AG09309 (cell line): ENCODE data around the gene KATNAL1.

ENCODE experiments used
- DNase-seq: peaks from one replicate; pipeline ENCODE4 v3.0.0-alpha.2; 2010; ENCODE audit warnings: low read depth
- H3K4me3 ChIP-seq: 2 replicates; pipeline ENCODE4 v1.5.1; 2011; ENCODE audit warnings: mild to moderate bottlenecking, low read depth, low read length, moderate library complexity; ENCODE audit not compliant: control insufficient read depth
- TF ChIP-seq, protein P1 (sequence below): IDR thresholded peaks from 2 replicates; pipeline ENCODE4 v1.5.1; 2011; ENCODE audit warnings: mild to moderate bottlenecking, low read depth, low read length, inconsistent platforms; ENCODE audit not compliant: insufficient read depth, control insufficient read depth; ENCODE audit errors: missing control alignments

Gene KATNAL1

DNA sequence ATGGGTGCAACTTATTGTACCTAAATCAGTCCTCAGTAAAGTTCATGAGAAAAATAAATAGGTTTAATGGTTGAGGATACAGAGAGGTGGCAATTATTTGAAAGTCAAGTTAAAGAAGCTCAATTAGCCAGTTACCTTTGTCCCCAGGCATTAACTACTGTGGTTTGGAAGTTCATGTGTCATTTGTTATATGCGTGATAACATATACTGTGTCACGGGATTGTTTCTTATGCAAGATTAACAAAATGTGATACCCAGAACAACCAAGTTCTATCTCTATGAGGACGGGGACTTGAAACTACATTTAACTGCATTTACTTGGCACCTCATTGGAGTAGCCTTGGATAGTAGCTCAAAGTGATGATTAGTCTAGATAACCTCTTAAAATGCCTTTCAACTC is 13.9 kb upstream of the KATNAL1 start:
- DNase-seq: no peak
- TF ChIP-seq, protein P1, sequence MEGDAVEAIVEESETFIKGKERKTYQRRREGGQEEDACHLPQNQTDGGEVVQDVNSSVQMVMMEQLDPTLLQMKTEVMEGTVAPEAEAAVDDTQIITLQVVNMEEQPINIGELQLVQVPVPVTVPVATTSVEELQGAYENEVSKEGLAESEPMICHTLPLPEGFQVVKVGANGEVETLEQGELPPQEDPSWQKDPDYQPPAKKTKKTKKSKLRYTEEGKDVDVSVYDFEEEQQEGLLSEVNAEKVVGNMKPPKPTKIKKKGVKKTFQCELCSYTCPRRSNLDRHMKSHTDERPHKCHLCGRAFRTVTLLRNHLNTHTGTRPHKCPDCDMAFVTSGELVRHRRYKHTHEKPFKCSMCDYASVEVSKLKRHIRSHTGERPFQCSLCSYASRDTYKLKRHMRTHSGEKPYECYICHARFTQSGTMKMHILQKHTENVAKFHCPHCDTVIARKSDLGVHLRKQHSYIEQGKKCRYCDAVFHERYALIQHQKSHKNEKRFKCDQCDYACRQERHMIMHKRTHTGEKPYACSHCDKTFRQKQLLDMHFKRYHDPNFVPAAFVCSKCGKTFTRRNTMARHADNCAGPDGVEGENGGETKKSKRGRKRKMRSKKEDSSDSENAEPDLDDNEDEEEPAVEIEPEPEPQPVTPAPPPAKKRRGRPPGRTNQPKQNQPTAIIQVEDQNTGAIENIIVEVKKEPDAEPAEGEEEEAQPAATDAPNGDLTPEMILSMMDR: no peak
- no peak overlapping the region for H3K4me3 ChIP-seq

DNA sequence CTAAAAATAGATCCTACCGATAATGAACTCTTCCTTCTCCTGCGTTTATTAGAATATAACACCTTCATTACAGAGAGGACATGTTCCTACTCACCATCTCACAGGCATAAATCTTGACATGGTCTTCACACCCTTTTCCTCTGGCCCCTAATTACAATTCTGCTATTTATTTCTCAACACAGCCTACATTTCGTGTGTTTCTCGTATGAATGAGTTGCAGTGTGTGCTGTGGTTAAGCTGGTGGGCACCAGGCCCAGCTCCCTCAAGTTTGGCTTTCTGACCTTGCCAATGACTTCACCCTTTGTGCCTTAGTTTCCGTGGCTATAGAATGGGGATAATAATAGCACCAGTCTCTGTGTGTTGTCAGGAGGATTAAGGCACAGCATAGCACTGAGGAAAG is 12.3 kb upstream of the KATNAL1 start:
- no peak overlapping the region for H3K4me3 ChIP-seq
- DNase-seq: no peak
- TF ChIP-seq, protein P1: no peak

DNA sequence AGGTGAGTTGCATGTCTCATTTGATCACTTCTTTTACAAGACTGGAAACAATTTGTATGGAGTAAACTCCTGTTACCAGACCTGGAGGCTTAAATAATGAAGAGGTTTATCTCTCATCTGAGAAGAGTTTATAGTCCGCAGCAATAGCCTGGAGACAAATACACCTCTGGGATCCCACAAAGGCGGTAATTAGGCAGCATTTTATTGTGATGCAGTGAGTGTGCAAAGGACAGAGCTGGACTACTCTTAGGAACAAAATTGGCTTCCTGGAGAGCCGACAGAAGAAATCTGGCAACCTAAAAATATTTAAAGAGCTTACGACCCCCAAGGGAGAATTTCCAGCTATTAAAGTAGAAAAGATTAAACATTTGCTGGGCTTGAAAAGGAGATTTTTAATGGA is 11.8 kb upstream of the KATNAL1 start:
- no peak for DNase-seq
- TF ChIP-seq, protein P1: no peak
- no peak overlapping the region for H3K4me3 ChIP-seq

DNA sequence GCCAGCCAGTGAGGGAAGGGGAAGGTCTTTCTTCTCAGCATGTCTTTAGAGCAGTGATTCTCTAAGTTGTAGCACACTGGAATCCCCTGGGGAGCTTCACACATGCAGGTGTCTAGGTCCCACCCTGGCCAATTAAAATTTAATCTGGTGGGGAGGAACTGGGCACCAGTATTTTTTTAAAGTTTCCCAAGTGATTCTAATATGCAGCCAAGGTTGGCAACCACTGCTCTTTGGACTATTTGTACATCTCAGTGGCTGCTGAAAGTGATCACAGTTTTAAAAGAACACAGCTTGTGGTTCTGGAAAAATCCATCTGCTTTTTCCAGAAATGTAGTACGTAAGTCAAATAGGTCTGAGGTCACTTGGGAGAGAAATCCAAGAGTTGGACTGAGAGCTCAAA is 10.7 kb upstream of the KATNAL1 start:
- H3K4me3 ChIP-seq: no peak overlapping the region
- TF ChIP-seq, protein P1: no peak
- no peak for DNase-seq

DNA sequence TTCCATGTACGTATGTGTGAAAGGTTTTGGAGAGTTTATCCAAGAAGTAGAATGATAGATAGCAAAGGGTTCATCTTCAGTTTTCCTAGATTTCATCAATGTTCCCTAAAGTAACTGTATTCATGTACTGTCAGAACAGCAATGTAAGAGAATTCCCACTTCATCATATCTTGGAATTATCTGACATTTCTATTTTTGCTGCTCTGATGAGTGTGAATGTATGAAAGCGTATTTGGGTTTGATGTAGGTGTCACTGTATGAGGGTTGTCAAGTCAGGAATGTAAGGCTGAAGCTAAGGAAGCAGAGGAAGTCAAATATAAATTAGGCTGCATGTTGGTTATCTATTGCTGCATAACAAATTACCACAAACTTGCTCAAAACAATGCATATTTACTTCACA is 7.2 kb upstream of the KATNAL1 start:
- TF ChIP-seq, protein P1: no peak

DNA sequence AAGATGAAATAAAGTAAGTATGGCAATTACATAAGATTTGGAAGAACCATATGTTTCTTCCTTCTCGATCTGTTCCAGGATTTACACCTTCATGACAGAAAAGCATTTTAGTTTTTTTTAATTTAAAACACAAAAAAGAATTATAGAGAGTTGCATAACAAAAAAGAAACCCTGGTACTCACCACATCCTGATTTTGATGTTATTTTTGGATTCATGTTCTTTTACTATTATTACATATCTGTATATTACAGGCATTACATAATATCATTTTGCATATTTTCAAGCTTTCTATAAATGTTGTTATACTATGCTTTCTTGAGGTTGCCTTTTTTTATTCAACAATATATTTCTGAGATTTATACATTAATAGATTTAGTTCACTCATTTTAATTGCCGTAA is 6.7 kb upstream of the KATNAL1 start:
- no peak overlapping the region for H3K4me3 ChIP-seq
- TF ChIP-seq, protein P1: no peak
- no peak for DNase-seq

More for the DNA sequence above, 7.2 kb upstream of the KATNAL1 start:
- no peak for DNase-seq
- H3K4me3 ChIP-seq: no peak overlapping the region

DNA sequence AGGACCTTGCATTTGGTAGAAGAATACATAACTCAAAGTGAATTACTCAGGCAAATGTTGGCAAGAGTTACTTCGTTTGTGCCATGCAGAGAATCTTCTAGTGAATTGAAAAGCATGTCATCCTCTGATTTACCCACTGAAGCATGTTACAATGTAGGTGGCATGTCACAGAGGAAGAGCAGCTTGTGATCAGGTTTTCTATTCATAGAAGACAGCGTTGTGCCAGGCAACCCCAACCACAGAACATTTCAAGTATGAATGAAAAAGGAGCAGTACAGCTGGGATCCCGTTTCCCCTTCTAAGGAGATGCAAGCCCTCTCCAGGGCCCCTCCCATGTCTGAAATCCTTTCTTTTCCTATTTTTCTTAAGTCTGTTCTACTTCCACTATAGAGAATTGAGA is 6.0 kb upstream of the KATNAL1 start:
- no peak overlapping the region for H3K4me3 ChIP-seq
- TF ChIP-seq, protein P1: no peak
- no peak for DNase-seq
